SK-N-SH (cell line): Measurements from ENCODE around the gene MAP3K7CL.

Source experiments
- CHD2 ChIP-seq: fragments of 150-350 bp; IDR thresholded peaks from 2 replicates; pipeline ENCODE4 v1.6.1; 2018; ENCODE audit warnings: low read length; ENCODE audit not compliant: partially characterized antibody
- CTCF ChIP-seq: fragments of 200-600 bp; sonication (generic); IDR thresholded peaks from 2 replicates; pipeline ENCODE4 v1.6.1; 2017; ENCODE audit warnings: antibody characterized with exemption, mild to moderate bottlenecking, moderate library complexity
- ELF1 ChIP-seq: IDR thresholded peaks from 2 replicates; pipeline ENCODE4 v1.4.0; 2012
- EP300 ChIP-seq, 2 experiments: IDR thresholded peaks; 2 replicates each; pipeline versions ENCODE4 v1.4.0 to v1.6.1; 2012; ENCODE audit warnings: borderline replicate concordance in 1 of 2, low read depth in 1 of 2, low read length in 1 of 2
- EZH2phosphoT487 ChIP-seq: fragments of 200-600 bp; sonication (generic); IDR thresholded peaks from 2 replicates; pipeline ENCODE4 v1.6.1; 2017; ENCODE audit warnings: low read depth, mixed run types, mild to moderate bottlenecking, antibody characterized with exemption, moderate library complexity, borderline replicate concordance
- FOSL2 ChIP-seq: IDR thresholded peaks from 2 replicates; pipeline ENCODE4 v1.4.0; 2012; ENCODE audit warnings: low read depth, mild to moderate bottlenecking, moderate library complexity, borderline replicate concordance
- FOXM1 ChIP-seq: IDR thresholded peaks from 2 replicates; pipeline ENCODE4 v1.4.0; 2012; ENCODE audit warnings: low read depth, mild to moderate bottlenecking
- NRF1 ChIP-seq: IDR thresholded peaks from 2 replicates; pipeline ENCODE4 v1.6.1; 2012; ENCODE audit warnings: low read depth, mild to moderate bottlenecking, low read length
- REST ChIP-seq: IDR thresholded peaks from 2 replicates; pipeline ENCODE4 v1.6.1; 2012; ENCODE audit warnings: mild to moderate bottlenecking, low read depth, low read length, moderate library complexity
- RFX5 ChIP-seq: IDR thresholded peaks from 2 replicates; pipeline ENCODE4 v1.6.1; 2012; ENCODE audit warnings: mild to moderate bottlenecking, improper control_type of control experiment, low read length
- SIN3A ChIP-seq: IDR thresholded peaks from 2 replicates; pipeline ENCODE4 v1.6.1; 2012; ENCODE audit warnings: low read depth, mild to moderate bottlenecking, low read length, moderate library complexity, borderline replicate concordance
- SMC3 ChIP-seq: IDR thresholded peaks from 2 replicates; pipeline ENCODE4 v1.6.1; 2012; ENCODE audit warnings: low read depth, low read length, improper control_type of control experiment
- TCF12 ChIP-seq: IDR thresholded peaks from 2 replicates; pipeline ENCODE4 v1.4.0; 2012
- TF ChIP-seq, protein P1 (sequence below): IDR thresholded peaks from 2 replicates; pipeline ENCODE4 v1.4.0; 2012; ENCODE audit warnings: low read depth, borderline replicate concordance

- TF ChIP-seq FOXM1: no peak
- no peak for TF ChIP-seq CHD2
- TF ChIP-seq NRF1: no peak
- no peak for TF ChIP-seq SIN3A
- no peak for TF ChIP-seq ELF1
- TF ChIP-seq SMC3: no peak
- no peak for TF ChIP-seq CTCF
- no peak for TF ChIP-seq REST
- TF ChIP-seq RFX5: no peak
- TF ChIP-seq TCF12: no peak
- TF ChIP-seq EP300 (IDR thresholded peaks at IDR 0.05; ENCODE audit: borderline replicate concordance in 1 of 2, low read depth in 1 of 2, low read length in 1 of 2): no peak
- TF ChIP-seq, protein P1, sequence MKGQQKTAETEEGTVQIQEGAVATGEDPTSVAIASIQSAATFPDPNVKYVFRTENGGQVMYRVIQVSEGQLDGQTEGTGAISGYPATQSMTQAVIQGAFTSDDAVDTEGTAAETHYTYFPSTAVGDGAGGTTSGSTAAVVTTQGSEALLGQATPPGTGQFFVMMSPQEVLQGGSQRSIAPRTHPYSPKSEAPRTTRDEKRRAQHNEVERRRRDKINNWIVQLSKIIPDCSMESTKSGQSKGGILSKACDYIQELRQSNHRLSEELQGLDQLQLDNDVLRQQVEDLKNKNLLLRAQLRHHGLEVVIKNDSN: no peak
- TF ChIP-seq FOSL2: no peak
- TF ChIP-seq EZH2phosphoT487: no peak
These were observed 36.4 kb downstream of the MAP3K7CL start for GRCh38 chr21:29166853-29167252.
